Vagina (tissue), 2 donors: ENCODE data around the gene BCR. TPM values are rescaled to one million over a fixed set of nuclear protein-coding genes. Genes with fewer than 3 reads are reported as not detected.

Experiments
- DNase-seq, 2 donors: peaks; one replicate each; pipeline ENCODE4 v3.0.0-alpha.2; 2017; ENCODE audit errors: extremely low spot score in 2 of 2
- H3K27ac ChIP-seq: fragments of 200-600 bp; sonication (generic); one replicate; pipeline ENCODE4 v1.5.1; 2019
- H3K27me3 ChIP-seq: fragments of 200-600 bp; sonication (generic); one replicate; pipeline ENCODE4 v1.5.1; 2019
- H3K36me3 ChIP-seq, 2 donors: fragments of 200-600 bp; sonication (generic); one replicate each; pipeline ENCODE4 v1.5.1; 2017 to 2019
- H3K4me1 ChIP-seq: fragments of 200-600 bp; sonication (generic); one replicate; pipeline ENCODE4 v1.5.1; 2019
- H3K4me3 ChIP-seq, 2 donors: fragments of 200-600 bp; sonication (generic); 1 replicate in 1 of 2; 2 replicates in 1 of 2; pipeline ENCODE4 v1.5.1; 2016 to 2019
- H3K9me3 ChIP-seq: fragments of 200-600 bp; sonication (generic); one replicate; pipeline ENCODE4 v1.5.1; 2019
- CTCF ChIP-seq, 3 experiments: fragments of 450-650 bp in 2 of 3; fragments of 200-600 bp in 1 of 3; sonication (generic) in 1 of 3; IDR thresholded peaks; one replicate each; pipeline ENCODE4 v1.5.1; 2017 to 2019; ENCODE audit warnings: antibody characterized with exemption in 3 of 3, mild to moderate bottlenecking in 2 of 3, moderate library complexity in 2 of 3
- POLR2A ChIP-seq, 2 donors: fragments of 450-650 bp; IDR thresholded peaks; one replicate each; pipeline ENCODE4 v1.6.1; 2017; ENCODE audit warnings: antibody characterized with exemption in 2 of 2, mild to moderate bottlenecking in 2 of 2, moderate library complexity in 2 of 2
- POLR2AphosphoS5 ChIP-seq, 2 donors: sonication (generic); formaldehyde crosslinking; IDR thresholded peaks; one replicate each; pipeline ENCODE4 v1.9.0; 2017; ENCODE audit warnings: antibody characterized with exemption in 2 of 2, mild to moderate bottlenecking in 2 of 2, low read depth in 1 of 2; ENCODE audit not compliant: insufficient read depth in 1 of 2
- intact Hi-C: fragments of 100-400 bp; cut with DNase I; formaldehyde crosslinking; loops from one replicate; pipeline ENCODE4 v1.15.1; 2023
- total RNA-seq: library from RNA; depleted of rRNA; stranded (reverse); fragments of >200 nt; gene quantifications from one replicate; pipeline ENCODE4 v1.2.3, GENCODE V29; 2016

The BCR gene
- total RNA-seq, 1 donor from 2014 or later: 52.5 TPM

DNA sequence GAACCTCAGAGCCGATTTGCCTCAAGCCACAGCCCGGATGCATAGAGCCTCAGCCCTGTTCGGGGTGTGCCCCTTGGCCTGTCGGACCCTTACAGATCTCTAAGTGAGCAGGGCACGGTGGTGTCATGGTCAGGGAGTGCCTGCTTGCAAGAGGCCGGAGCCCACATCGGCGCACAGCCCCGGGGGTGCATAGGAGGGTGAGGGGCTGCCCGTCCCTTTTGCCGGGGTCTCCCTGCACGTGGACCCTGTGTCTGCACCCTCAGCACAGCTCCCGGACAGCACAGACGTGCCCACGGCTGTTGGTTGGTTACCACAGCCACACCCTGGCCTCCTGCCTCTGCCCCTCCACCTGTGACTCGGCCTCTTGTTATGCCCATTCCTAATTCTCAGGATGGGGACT, 28.5 kb upstream of the BCR start:
- Histone ChIP-seq H3K4me3 (no peak overlapping the region), H3K4me1 (no peaks in the 10 kb centered on the region), H3K27me3 (no peaks in the 10 kb centered on the region), H3K27ac (no peak overlapping the region), H3K36me3 (peaks cover 0 to 6% of the 10 kb centered on the region in 2 donors), H3K9me3 (no peaks in the 10 kb centered on the region)
- intact Hi-C loops: no loop called here
- no peak for TF ChIP-seq POLR2A (IDR thresholded peaks at IDR 0.05)
- TF ChIP-seq POLR2AphosphoS5 (IDR thresholded peaks at IDR 0.05; ENCODE audit: insufficient read depth in 1 of 2, low read depth in 1 of 2): no peak
- TF ChIP-seq CTCF (IDR thresholded peaks at IDR 0.05): no peak
- no peak for DNase-seq

GRCh38 chr22:23152238-23153114, 27.8 kb upstream of the BCR start:
- Histone ChIP-seq H3K27me3 (no peaks in the 10 kb centered on the region), H3K9me3 (no peaks in the 10 kb centered on the region), H3K4me3 (no peak overlapping the region), H3K27ac (no peak overlapping the region), H3K4me1 (no peaks in the 10 kb centered on the region), H3K36me3 (peaks cover 0 to 6% of the 10 kb centered on the region in 2 donors)
- no peak for DNase-seq
- TF ChIP-seq POLR2A (IDR thresholded peaks at IDR 0.05) (no peak), CTCF (IDR thresholded peaks at IDR 0.05) (no peak)
- intact Hi-C loops: no loop called here

DNA sequence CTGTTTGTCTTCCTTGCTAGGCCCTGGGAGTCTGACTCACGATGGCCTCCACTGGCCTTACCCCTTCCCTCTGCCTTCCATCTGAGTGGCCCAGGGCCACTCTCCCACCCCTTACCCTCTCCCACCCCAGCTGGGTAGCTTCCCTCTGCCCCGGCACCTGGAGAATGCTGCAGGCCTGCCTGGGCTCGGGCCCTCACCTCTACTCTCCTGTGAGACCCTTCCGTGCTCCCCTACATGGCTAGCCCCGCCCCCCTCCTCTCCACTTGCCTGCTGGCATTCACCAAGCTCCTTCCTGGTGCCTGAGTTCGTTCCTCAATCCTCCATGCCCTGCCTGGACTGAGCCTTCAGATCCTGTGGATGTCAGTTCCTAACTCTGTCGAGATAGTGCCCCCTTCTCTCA, 26.3 kb upstream of the BCR start:
- TF ChIP-seq CTCF (IDR thresholded peaks at IDR 0.05): no peak
- no peak for TF ChIP-seq POLR2A (IDR thresholded peaks at IDR 0.05)
- TF ChIP-seq POLR2AphosphoS5 (IDR thresholded peaks at IDR 0.05; ENCODE audit: insufficient read depth in 1 of 2, low read depth in 1 of 2): no peak
- H3K4me1 ChIP-seq: no peaks in the 10 kb centered on the region
- no peak overlapping the region for H3K27ac ChIP-seq
- no peaks in the 10 kb centered on the region for H3K9me3 ChIP-seq
- peaks cover 0 to 6% of the 10 kb centered on the region in 2 donors for H3K36me3 ChIP-seq
- no peaks in the 10 kb centered on the region for H3K27me3 ChIP-seq
- no peak for DNase-seq
- intact Hi-C loops: no loop called here
- H3K4me3 ChIP-seq: no peak overlapping the region

DNA sequence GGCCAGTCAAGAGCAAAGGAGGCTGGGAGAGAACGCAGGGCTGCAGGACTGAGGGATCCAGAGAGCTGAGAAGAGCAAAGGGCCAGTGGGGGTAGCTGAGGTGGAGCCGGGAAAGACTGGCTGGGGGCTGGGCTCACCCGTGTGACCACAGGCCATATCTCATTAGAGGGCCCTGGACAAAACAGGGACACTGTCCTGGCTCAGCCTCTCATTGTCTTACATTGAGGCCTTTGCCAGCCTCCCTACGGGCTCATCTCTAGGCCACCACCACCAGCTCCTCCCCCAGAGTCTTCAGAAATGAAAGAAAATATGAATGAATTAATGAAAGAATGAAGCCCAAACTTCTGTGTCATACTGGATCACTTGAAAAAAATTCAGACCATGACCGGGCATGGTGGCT, 25.8 kb upstream of the BCR start:
- Histone ChIP-seq H3K27ac (no peak overlapping the region), H3K9me3 (no peaks in the 10 kb centered on the region), H3K4me3 (no peak overlapping the region), H3K36me3 (peaks cover 0 to 6% of the 10 kb centered on the region in 2 donors), H3K27me3 (no peaks in the 10 kb centered on the region), H3K4me1 (no peaks in the 10 kb centered on the region)
- TF ChIP-seq POLR2AphosphoS5 (IDR thresholded peaks at IDR 0.05; ENCODE audit: insufficient read depth in 1 of 2, low read depth in 1 of 2) (no peak), POLR2A (IDR thresholded peaks at IDR 0.05) (no peak), CTCF (IDR thresholded peaks at IDR 0.05) (no peak)
- intact Hi-C loops: no loop called here
- no peak for DNase-seq

GRCh38 chr22:23155143-23155542, 25.2 kb upstream of the BCR start:
- intact Hi-C loops: no loop called here
- no peak for DNase-seq
- TF ChIP-seq POLR2A (IDR thresholded peaks at IDR 0.05) (no peak), CTCF (IDR thresholded peaks at IDR 0.05) (no peak), POLR2AphosphoS5 (IDR thresholded peaks at IDR 0.05; ENCODE audit: insufficient read depth in 1 of 2, low read depth in 1 of 2) (no peak)
- no peaks in the 10 kb centered on the region for H3K4me1 ChIP-seq
- no peaks in the 10 kb centered on the region for H3K9me3 ChIP-seq
- H3K4me3 ChIP-seq: no peak overlapping the region
- no peaks in the 10 kb centered on the region for H3K36me3 ChIP-seq
- H3K27me3 ChIP-seq: no peaks in the 10 kb centered on the region
- no peak overlapping the region for H3K27ac ChIP-seq
